ENCODE results near the gene ATP1A1.

DNA sequence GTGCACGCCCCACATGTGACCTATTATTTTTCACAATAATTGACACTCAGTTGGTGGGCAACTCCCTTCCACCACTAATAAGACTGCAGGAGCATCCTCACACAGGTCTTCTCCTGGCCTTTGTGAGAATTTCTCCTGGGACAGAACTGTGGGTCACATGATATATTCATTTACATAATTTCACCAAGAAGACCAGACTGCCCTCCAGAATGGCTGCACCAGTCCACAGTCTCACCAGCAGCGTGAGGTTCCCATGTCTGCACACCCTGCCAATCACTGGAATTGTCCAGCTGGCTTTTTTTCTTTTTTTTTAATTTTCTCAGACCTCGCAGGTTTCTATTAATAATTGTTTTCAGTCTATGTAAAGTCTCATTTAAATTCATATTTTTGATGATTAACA lies 41.3 kb downstream of the ATP1A1 start:
- TF ChIP-seq, protein P1, sequence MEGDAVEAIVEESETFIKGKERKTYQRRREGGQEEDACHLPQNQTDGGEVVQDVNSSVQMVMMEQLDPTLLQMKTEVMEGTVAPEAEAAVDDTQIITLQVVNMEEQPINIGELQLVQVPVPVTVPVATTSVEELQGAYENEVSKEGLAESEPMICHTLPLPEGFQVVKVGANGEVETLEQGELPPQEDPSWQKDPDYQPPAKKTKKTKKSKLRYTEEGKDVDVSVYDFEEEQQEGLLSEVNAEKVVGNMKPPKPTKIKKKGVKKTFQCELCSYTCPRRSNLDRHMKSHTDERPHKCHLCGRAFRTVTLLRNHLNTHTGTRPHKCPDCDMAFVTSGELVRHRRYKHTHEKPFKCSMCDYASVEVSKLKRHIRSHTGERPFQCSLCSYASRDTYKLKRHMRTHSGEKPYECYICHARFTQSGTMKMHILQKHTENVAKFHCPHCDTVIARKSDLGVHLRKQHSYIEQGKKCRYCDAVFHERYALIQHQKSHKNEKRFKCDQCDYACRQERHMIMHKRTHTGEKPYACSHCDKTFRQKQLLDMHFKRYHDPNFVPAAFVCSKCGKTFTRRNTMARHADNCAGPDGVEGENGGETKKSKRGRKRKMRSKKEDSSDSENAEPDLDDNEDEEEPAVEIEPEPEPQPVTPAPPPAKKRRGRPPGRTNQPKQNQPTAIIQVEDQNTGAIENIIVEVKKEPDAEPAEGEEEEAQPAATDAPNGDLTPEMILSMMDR (IDR thresholded peaks at IDR 0.05): no peak
- no peak for TF ChIP-seq POLR2A (IDR thresholded peaks at IDR 0.05)

Measured in lower leg skin (tissue), 3 donors.